GM12891 (cell line): ENCODE measurements around the gene MTARC1.

Source experiments
- DNase-seq: peaks from one replicate; pipeline ENCODE4 v3.0.0; 2011; ENCODE audit warnings: low spot score; ENCODE audit not compliant: insufficient read length
- FAIRE-seq: peaks from 2 replicates; lab custom pipeline; 2011; peaks lifted over from hg19 to GRCh38; lab: Jason Lieb, UNC
- PAX5 ChIP-seq: IDR thresholded peaks from 2 replicates; pipeline ENCODE4 v1.6.1; 2011; ENCODE audit warnings: low read length, moderate library complexity, mild to moderate bottlenecking; ENCODE audit not compliant: insufficient read depth, severe bottlenecking
- POLR2A ChIP-seq: IDR thresholded peaks from 2 replicates; pipeline ENCODE4 v1.6.1; 2011; ENCODE audit warnings: low read depth, low read length, control low read depth
- POLR2AphosphoS5 ChIP-seq: IDR thresholded peaks from 2 replicates; pipeline ENCODE4 v1.6.1; 2011; ENCODE audit warnings: low read depth, low read length, control low read depth
- POU2F2 ChIP-seq: IDR thresholded peaks from 2 replicates; pipeline ENCODE4 v1.6.1; 2011; ENCODE audit warnings: low read depth, mild to moderate bottlenecking, control low read depth, low read length, moderate library complexity
- SPI1 ChIP-seq: IDR thresholded peaks from 2 replicates; pipeline ENCODE4 v1.6.1; 2011; ENCODE audit warnings: low read depth, low read length, control low read depth
- TAF1 ChIP-seq: IDR thresholded peaks from 2 replicates; pipeline ENCODE4 v1.6.1; 2011; ENCODE audit warnings: low read depth, low read length, control low read depth

The MTARC1 gene

DNA sequence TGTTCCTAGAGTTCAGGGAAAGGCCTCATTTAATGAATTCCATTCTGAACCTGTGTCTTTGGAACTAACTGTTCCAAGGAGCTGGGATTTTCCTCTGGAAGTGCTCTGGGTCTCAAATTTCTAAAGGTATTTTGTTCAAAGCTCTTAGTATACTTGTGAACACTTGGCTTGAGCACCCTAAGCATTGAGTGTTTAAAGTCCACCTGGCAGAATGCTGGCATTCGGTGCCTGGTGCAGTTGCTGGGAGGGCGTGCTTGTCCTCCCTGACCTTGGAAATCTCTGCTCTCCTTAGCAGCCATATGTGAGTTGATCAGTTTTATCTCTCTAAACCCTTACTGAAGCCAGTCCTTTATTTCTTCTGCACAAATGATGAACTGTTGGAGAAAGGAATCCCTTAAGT is 35.6 kb upstream of the MTARC1 start:
- FAIRE-seq (no peak), DNase-seq (no peak)
- TF ChIP-seq POLR2A (no peak), SPI1 (no peak), POU2F2 (no peak), TAF1 (no peak), PAX5 (no peak), POLR2AphosphoS5 (no peak)

GRCh38 chr1:220754212-220754917 is 32.3 kb upstream of the MTARC1 start:
- TF ChIP-seq PAX5 (no peak), POLR2AphosphoS5 (no peak), POU2F2 (no peak), POLR2A (no peak), SPI1 (no peak), TAF1 (no peak)
- no peak for DNase-seq
- no peak for FAIRE-seq

DNA sequence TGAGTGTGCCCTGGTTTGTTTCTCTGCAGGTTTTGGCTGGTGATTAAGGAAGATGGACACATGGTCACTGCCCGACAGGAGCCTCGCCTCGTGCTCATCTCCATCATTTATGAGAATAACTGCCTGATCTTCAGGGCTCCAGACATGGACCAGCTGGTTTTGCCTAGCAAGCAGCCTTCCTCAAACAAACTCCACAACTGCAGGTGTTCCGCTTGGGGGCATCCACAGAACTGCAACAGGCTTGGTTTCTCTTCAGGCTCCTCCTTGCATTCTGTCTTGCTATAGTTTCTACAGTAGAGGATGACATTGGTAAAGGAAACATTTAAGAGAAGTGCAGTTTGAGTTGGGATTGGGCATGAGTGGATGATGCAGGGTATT is 31.8 kb upstream of the MTARC1 start:
- DNase-seq (no peak), FAIRE-seq (no peak)
- no peak for TF ChIP-seq TAF1

- DNase-seq (no peak), FAIRE-seq (no peak)
- TF ChIP-seq POLR2AphosphoS5: no peak
- TF ChIP-seq TAF1: no peak
- no peak for TF ChIP-seq PAX5
- TF ChIP-seq SPI1: no peak
- no peak for TF ChIP-seq POU2F2
- no peak for TF ChIP-seq POLR2A
Observed at GRCh38 chr1:220755309-220755708, 31.4 kb upstream of the MTARC1 start.

GRCh38 chr1:220757441-220757840 is 29.3 kb upstream of the MTARC1 start:
- no peak for DNase-seq
- TF ChIP-seq POLR2A (no peak), POLR2AphosphoS5 (no peak), PAX5 (no peak), TAF1 (no peak), SPI1 (no peak), POU2F2 (no peak)
- FAIRE-seq: no peak

GRCh38 chr1:220759147-220759546 is 27.6 kb upstream of the MTARC1 start:
- no peak for DNase-seq
- no peak for FAIRE-seq
- TF ChIP-seq POU2F2 (no peak), TAF1 (no peak), POLR2A (no peak), PAX5 (no peak), SPI1 (no peak), POLR2AphosphoS5 (no peak)

DNA sequence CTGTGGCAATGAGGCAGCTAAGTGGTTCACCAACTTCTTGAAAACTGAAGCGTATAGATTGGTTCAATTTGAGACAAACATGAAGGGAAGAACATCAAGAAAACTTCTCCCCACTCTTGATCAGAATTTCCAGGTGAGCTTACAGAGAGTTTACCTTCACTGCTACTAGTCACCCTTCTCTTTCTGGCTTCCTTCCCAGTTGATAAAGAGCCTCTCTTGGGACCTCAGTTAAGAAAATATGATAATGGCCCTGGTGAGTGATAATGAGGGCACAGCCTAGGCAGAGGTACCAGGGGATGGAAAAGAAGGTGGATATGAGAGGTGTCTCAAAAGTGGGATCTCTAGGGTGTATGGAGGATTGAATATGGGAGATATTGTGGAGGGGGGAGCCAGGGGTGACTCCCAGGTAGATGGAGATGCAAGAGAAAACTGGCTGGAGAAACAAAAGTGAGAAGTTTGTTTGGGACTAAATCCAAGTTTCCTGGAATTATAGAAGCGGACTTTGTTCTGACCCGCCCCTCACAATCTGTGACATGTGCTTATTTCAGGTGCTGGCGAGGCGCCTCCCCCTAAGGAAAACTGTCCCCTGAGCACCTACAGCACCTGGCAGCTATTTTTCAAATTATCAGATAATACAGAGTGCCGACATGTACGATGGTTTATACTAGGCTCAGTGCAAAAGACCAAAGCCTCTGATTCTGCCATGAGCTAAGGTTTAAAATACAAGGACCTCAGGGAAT is 24.9 kb upstream of the MTARC1 start:
- TF ChIP-seq PAX5 (no peak), POU2F2 (no peak), TAF1 (no peak), POLR2A (no peak), POLR2AphosphoS5 (no peak), SPI1 (no peak)
- FAIRE-seq (no peak), DNase-seq (no peak)

GRCh38 chr1:220764757-220765156 is 22.0 kb upstream of the MTARC1 start:
- DNase-seq (no peak), FAIRE-seq (no peak)
- no peak for TF ChIP-seq POLR2A
- no peak for TF ChIP-seq TAF1
- no peak for TF ChIP-seq PAX5
- no peak for TF ChIP-seq POU2F2

DNA sequence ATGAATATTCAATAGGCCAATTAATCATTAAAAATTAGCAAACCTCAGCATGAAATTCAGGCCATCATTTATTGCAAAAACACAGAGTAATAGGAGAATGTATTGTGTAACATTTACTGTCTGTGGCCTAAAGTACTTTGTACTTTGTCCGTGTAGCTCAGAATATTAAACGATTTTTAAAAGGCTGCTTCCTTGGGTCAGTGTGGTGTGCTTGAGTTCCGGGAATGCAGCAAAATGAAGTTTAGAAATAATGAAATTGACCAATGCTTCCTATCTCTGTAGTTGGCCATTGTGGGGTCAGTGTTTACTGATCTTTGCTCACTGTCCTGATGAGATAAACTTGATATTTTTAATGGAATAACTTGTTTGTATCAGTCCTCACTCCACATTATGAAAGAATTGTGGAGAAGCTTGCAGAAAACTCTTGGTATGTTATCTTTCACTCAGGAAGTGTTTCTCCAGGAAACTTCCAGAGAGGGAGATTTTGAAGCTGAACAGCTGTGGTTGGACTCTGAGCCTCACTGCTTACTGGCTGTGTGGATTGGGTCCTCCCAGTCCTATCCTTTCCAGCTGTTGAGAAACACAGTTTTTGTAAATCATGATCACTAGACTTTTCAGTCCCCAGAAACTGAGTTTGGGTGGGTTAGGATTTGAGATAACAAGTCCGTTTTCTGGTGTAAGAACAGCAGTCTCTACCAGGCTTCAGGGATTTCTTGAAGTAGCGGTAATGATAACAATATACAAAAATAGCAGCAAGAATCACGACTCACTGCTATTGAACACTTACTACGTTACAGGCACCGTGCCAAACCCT is 19.2 kb upstream of the MTARC1 start:
- TF ChIP-seq PAX5 (no peak), POU2F2 (no peak), SPI1 (no peak), TAF1 (no peak), POLR2AphosphoS5 (no peak), POLR2A (no peak)
- FAIRE-seq (no peak), DNase-seq (no peak)

DNA sequence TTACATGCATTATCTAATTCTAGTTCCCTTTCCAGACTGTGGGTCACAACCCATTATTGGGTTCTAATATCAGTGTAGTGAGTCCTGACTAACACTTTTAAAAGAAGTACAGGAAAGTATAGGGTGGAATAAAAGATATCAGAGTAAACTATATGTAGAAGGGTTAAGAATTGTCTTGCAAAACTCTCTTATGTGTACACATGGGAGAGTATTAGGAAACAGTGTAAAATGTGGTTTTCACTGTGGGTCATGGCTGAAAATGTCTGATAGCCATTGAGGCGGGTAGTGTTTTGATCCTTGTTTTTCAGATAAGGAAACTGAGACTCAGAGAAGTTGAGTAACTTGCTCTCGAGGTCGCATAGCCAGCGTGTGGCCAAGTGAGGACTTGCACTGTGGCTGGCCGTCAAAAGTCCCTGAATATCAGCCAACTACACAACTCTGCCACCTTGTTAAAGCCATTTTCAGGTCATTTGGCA is 18.5 kb upstream of the MTARC1 start:
- TF ChIP-seq TAF1: no peak
- TF ChIP-seq PAX5: no peak
- TF ChIP-seq POLR2AphosphoS5: no peak
- no peak for TF ChIP-seq POU2F2
- no peak for TF ChIP-seq SPI1
- TF ChIP-seq POLR2A: no peak
- FAIRE-seq (no peak), DNase-seq (no peak)
